ENCODE measurements around the gene SPPL3.

The SPPL3 gene

GRCh38 chr12:120760349-120761254 lies 143.6 kb downstream of the SPPL3 start:
- Histone ChIP-seq H3K27ac (no peak overlapping the region), H3K36me3 (peaks cover 26% of the 10 kb centered on the region), H3K27me3 (ENCODE audit: insufficient read depth, low read depth, severe bottlenecking) (no peaks in the 10 kb centered on the region), H3K4me3 (ENCODE audit: low read depth, low read length) (no peak overlapping the region), H3K9me3 (ENCODE audit: severe bottlenecking) (no peaks in the 10 kb centered on the region)
- no peak for DNase-seq
- TF ChIP-seq CTCF (IDR thresholded peaks at IDR 0.05; ENCODE audit: low read depth, low read length) = no peak

- no peak for DNase-seq
- Histone ChIP-seq H3K9me3 (ENCODE audit: severe bottlenecking) (no peaks in the 10 kb centered on the region), H3K36me3 (peaks cover 25% of the 10 kb centered on the region), H3K27ac (no peak overlapping the region), H3K4me3 (ENCODE audit: low read depth, low read length) (no peak overlapping the region), H3K27me3 (ENCODE audit: insufficient read depth, low read depth, severe bottlenecking) (no peaks in the 10 kb centered on the region)
- no peak for TF ChIP-seq CTCF (IDR thresholded peaks at IDR 0.05; ENCODE audit: low read depth, low read length)
Observed at GRCh38 chr12:120759591-120760348, 144.4 kb downstream of the SPPL3 start.

- no peak for DNase-seq
- Histone ChIP-seq H3K9me3 (ENCODE audit: severe bottlenecking) (no peaks in the 10 kb centered on the region), H3K36me3 (peaks cover 18% of the 10 kb centered on the region), H3K27me3 (ENCODE audit: insufficient read depth, low read depth, severe bottlenecking) (no peaks in the 10 kb centered on the region), H3K27ac (no peak overlapping the region), H3K4me3 (ENCODE audit: low read depth, low read length) (no peak overlapping the region)
- no peak for TF ChIP-seq CTCF (IDR thresholded peaks at IDR 0.05; ENCODE audit: low read depth, low read length)
Observed at GRCh38 chr12:120758798-120759590, 145.2 kb downstream of the SPPL3 start.

- Histone ChIP-seq H3K4me3 (ENCODE audit: low read depth, low read length) (no peak overlapping the region), H3K36me3 (peaks cover 13% of the 10 kb centered on the region), H3K9me3 (ENCODE audit: severe bottlenecking) (no peaks in the 10 kb centered on the region), H3K27me3 (ENCODE audit: insufficient read depth, low read depth, severe bottlenecking) (no peaks in the 10 kb centered on the region), H3K27ac (no peak overlapping the region)
- TF ChIP-seq CTCF (IDR thresholded peaks at IDR 0.05; ENCODE audit: low read depth, low read length) = no peak
- no peak for DNase-seq
Observed at GRCh38 chr12:120757949-120758348, 146.2 kb downstream of the SPPL3 start.

GRCh38 chr12:120757226-120757742 lies 146.9 kb downstream of the SPPL3 start:
- no peak for TF ChIP-seq CTCF (IDR thresholded peaks at IDR 0.05; ENCODE audit: low read depth, low read length)
- H3K4me3 ChIP-seq (ENCODE audit: low read depth, low read length) = no peak overlapping the region
- H3K27me3 ChIP-seq (ENCODE audit: insufficient read depth, low read depth, severe bottlenecking) = no peaks in the 10 kb centered on the region
- no peaks in the 10 kb centered on the region for H3K9me3 ChIP-seq (ENCODE audit: severe bottlenecking)
- no peak overlapping the region for H3K27ac ChIP-seq
- peaks cover 9% of the 10 kb centered on the region for H3K36me3 ChIP-seq
- DNase-seq = no peak

Measured in WERI-Rb-1 (cell line).